Aorta (tissue), 5 donors: ENCODE data around the gene TAS2R30. TPM values are rescaled to one million over a fixed set of nuclear protein-coding genes. Genes with fewer than 3 reads are reported as not detected.
"Not testable (repeated sequence)": the region's sequence is repeated elsewhere in the genome, so short reads cannot be mapped to it uniquely, and the experiment has no call there.

Experiments
- ATAC-seq: fragments of 200-7000 bp; cut with Tn5 transposase; one replicate; pipeline ENCODE4 v1.9.1; 2022; ENCODE audit warnings: moderate library complexity; ENCODE audit not compliant: low FRiP score
- DNase-seq, 2 donors: peaks; one replicate each; pipeline ENCODE4 v3.0.0-alpha.2; 2020
- H3K27ac ChIP-seq, 2 donors: one replicate each; pipeline ENCODE4 v1.5.1; 2013; ENCODE audit warnings: low read length in 2 of 2, mild to moderate bottlenecking in 2 of 2, moderate library complexity in 2 of 2, control low read depth in 1 of 2, inconsistent platforms in 1 of 2, low read depth in 1 of 2
- H3K27me3 ChIP-seq, 2 donors: one replicate each; pipeline ENCODE4 v1.6.1; 2013; ENCODE audit warnings: control low read depth in 1 of 2, low read length in 1 of 2, mild to moderate bottlenecking in 1 of 2, moderate library complexity in 1 of 2; ENCODE audit not compliant: insufficient read depth in 2 of 2, control insufficient read depth in 1 of 2
- H3K36me3 ChIP-seq, 2 donors: one replicate each; pipeline ENCODE4 v1.6.1; 2013; ENCODE audit warnings: control low read depth in 1 of 2, low read length in 1 of 2, mild to moderate bottlenecking in 1 of 2; ENCODE audit not compliant: insufficient read depth in 2 of 2, control insufficient read depth in 1 of 2
- H3K4me1 ChIP-seq, 2 donors: one replicate each; pipeline ENCODE4 v1.6.1; 2013; ENCODE audit warnings: low read length in 2 of 2, control low read depth in 1 of 2, mild to moderate bottlenecking in 1 of 2, moderate library complexity in 1 of 2; ENCODE audit not compliant: insufficient read depth in 2 of 2, control insufficient read depth in 1 of 2
- H3K4me3 ChIP-seq, 2 donors: one replicate each; pipeline ENCODE4 v1.5.1; 2013; ENCODE audit warnings: low read length in 2 of 2, control low read depth in 1 of 2, mild to moderate bottlenecking in 1 of 2
- H3K9me3 ChIP-seq: one replicate; pipeline ENCODE4 v1.6.1; 2013; ENCODE audit warnings: mild to moderate bottlenecking, low read length; ENCODE audit not compliant: control insufficient read depth
- WGBS, 2 donors: extraction: QIAGEN DNeasy Blood & Tissue Kit; methylation state at CpG; one replicate each; pipeline ENCODE4 v1.1.7; 2013; 5-methylcytosine and 5-hydroxymethylcytosine counted together
- intact Hi-C, 2 donors: fragments of 100-400 bp; cut with DNase I; formaldehyde crosslinking; loops; one replicate each; pipeline versions ENCODE4 v1.14.2 to v1.15.0; 2022
- polyA plus RNA-seq, 2 donors: library from polyadenylated mRNA; stranded (reverse); fragments of 200-250 nt; gene quantifications; one replicate each; pipeline ENCODE4 v1.2.3, GENCODE V29; 2013
- total RNA-seq, 2 donors: library from RNA; stranded (reverse); fragmentation: NEBNext Ultra II Directional; extraction: Animal tissue kit (Norgen Biotek cat#: 25700); gene quantifications; one replicate each; pipeline ENCODE4 v1.2.1, GENCODE V29; 2021
- donor health status: healthy with polysubstance abuse.
- donor health status: Bipolar disorder and iron deficiency.
- donor health status: DM: no; HTN: no; CAD: no.
- donor health status: DM: no; HTN: no; CAD: no.
- donor health status: DM: yes; HTN: yes; CAD: no.

TAS2R30 gene
- total and polyA plus RNA-seq, 4 donors, result 0.08 to 8.6 (median 6.9) TPM; not detected in 1

- no peaks in the 10 kb centered on the region for H3K4me1 ChIP-seq
Observed at GRCh38 chr12:11107719-11108118, 26.7 kb downstream of the TAS2R30 start.

GRCh38 chr12:11106288-11106687 is 28.2 kb downstream of the TAS2R30 start:
- WGBS, 2 donors, result 95 to 99% methylated on average over 2 of the region's 2 CpGs
- intact Hi-C loops, result no loop called here

More at GRCh38 chr12:11107719-11108118, 26.7 kb downstream of the TAS2R30 start:
- no peaks in the 10 kb centered on the region for H3K27me3 ChIP-seq
- no peaks in the 10 kb centered on the region for H3K36me3 ChIP-seq
- no peak overlapping the region for H3K4me3 ChIP-seq
- intact Hi-C loops, result no loop called here
- H3K9me3 ChIP-seq, result peaks cover 3% of the 10 kb centered on the region
- WGBS, 2 donors, result 42 to 48% methylated on average over 1 of the region's 1 CpG
- ATAC-seq (no peak), DNase-seq (no peak)
- no peak overlapping the region for H3K27ac ChIP-seq

GRCh38 chr12:11105546-11105945 is 28.9 kb downstream of the TAS2R30 start:
- Histone ChIP-seq H3K27ac (no peak overlapping the region), H3K4me1 (no peaks in the 10 kb centered on the region), H3K4me3 (no peak overlapping the region), H3K36me3 (no peaks in the 10 kb centered on the region), H3K27me3 (no peaks in the 10 kb centered on the region), H3K9me3 (peaks cover 5% of the 10 kb centered on the region)
- DNase-seq, result no peak
- intact Hi-C loops, result no loop called here
- 38 to 54% methylated on average over 2 of the region's 2 CpGs for WGBS, 2 donors
- no peak for ATAC-seq

More at GRCh38 chr12:11106288-11106687, 28.2 kb downstream of the TAS2R30 start:
- H3K27me3 ChIP-seq, result no peaks in the 10 kb centered on the region
- no peak overlapping the region for H3K4me3 ChIP-seq
- no peaks in the 10 kb centered on the region for H3K36me3 ChIP-seq
- no peaks in the 10 kb centered on the region for H3K4me1 ChIP-seq
- DNase-seq (no peak), ATAC-seq (no peak)
- no peak overlapping the region for H3K27ac ChIP-seq
- peaks cover 3% of the 10 kb centered on the region for H3K9me3 ChIP-seq

GRCh38 chr12:11094910-11095309 is 39.5 kb downstream of the TAS2R30 start:
- H3K9me3 ChIP-seq, ATAC-seq, H3K27ac ChIP-seq, H3K4me3 ChIP-seq, DNase-seq, H3K4me1 ChIP-seq, H3K27me3 ChIP-seq, intact Hi-C loops, H3K36me3 ChIP-seq: not testable (repeated sequence)
- no CpG with 5 or more reads among the region's 2 CpGs for WGBS, 2 donors

- Histone ChIP-seq H3K27ac (no peak within 1 kb of the TSS), H3K4me1 (no peaks in the 10 kb centered on the region), H3K36me3 (no peaks in the 10 kb centered on the region), H3K4me3 (no peak within 1 kb of the TSS), H3K27me3 (no peaks in the 10 kb centered on the region), H3K9me3 (no peaks in the 10 kb centered on the region)
- intact Hi-C loops, result no loop called here
- DNase-seq (no peak), ATAC-seq (no peak)
- 98% methylated on average over 3 to 6 of the region's 6 CpGs for WGBS, 2 donors
Observed at GRCh38 chr12:11092128-11092527, 42.3 kb downstream of the TAS2R30 start, which contains the start of gene TAS2R43. Gene TAS2R43 (minus strand): TSS chr12:11092313. CDS start chr12:11092229, 84 bp downstream.

- Histone ChIP-seq H3K27me3 (no peaks in the 10 kb centered on the region), H3K36me3 (no peaks in the 10 kb centered on the region), H3K27ac (no peak overlapping the region), H3K4me3 (no peak overlapping the region), H3K4me1 (no peaks in the 10 kb centered on the region), H3K9me3 (no peaks in the 10 kb centered on the region)
- ATAC-seq (no peak), DNase-seq (no peak)
- intact Hi-C loops, result no loop called here
- WGBS, 2 donors, result 4 to 78% methylated on average over 1 to 4 of the region's 5 CpGs
Observed at GRCh38 chr12:11089246-11089645, 45.2 kb downstream of the TAS2R30 start.

GRCh38 chr12:11085419-11085818 is 49.0 kb downstream of the TAS2R30 start:
- Histone ChIP-seq H3K27me3 (no peaks in the 10 kb centered on the region), H3K4me1 (no peaks in the 10 kb centered on the region), H3K4me3 (no peak overlapping the region), H3K9me3 (no peaks in the 10 kb centered on the region), H3K27ac (no peak overlapping the region), H3K36me3 (no peaks in the 10 kb centered on the region)
- intact Hi-C loops, result no loop called here
- 85% methylated on average over 3 of the region's 3 CpGs; no CpG with 5 or more reads in 1 of the 2 donors for WGBS, 2 donors
- no peak for ATAC-seq
- no peak for DNase-seq

Other genes starting within 250 kb of the TAS2R30 start
- gene TAS2R13, start 225.1 kb downstream of the TAS2R30 start, total RNA-seq, result 1 to 10 TPM; 3.2 to 5.6 TPM
- gene TAS2R13, start 225.1 kb downstream of the TAS2R30 start, polyA plus RNA-seq, result not detected
- gene PRH2, start 205.4 kb downstream of the TAS2R30 start, total RNA-seq, result not detected
- gene PRH2, start 205.4 kb downstream of the TAS2R30 start, polyA plus RNA-seq, result 1 to 10 TPM in 1 of 2 donors, not detected in 1; 4.0 TPM
- gene TAS2R14, start 195.4 kb downstream of the TAS2R30 start, total RNA-seq, result 1 to 10 TPM; 5.2 to 6.4 TPM
- 1 to 10 TPM in 1 of 2 donors, not detected in 1; 2.0 TPM for gene TAS2R14, start 195.4 kb downstream of the TAS2R30 start, polyA plus RNA-seq
- gene TAS2R50, start 147.7 kb downstream of the TAS2R30 start, total RNA-seq, result 1 to 10 TPM; 3.3 to 5.7 TPM
- not detected for gene TAS2R50, start 147.7 kb downstream of the TAS2R30 start, polyA plus RNA-seq
- gene TAS2R20, start 136.3 kb downstream of the TAS2R30 start, total RNA-seq, result 1 to 10 TPM; 4.3 to 4.8 TPM
- under 1 TPM in 1 of 2 donors, not detected in 1; 0.49 TPM for gene TAS2R20, start 136.3 kb downstream of the TAS2R30 start, polyA plus RNA-seq
- gene TAS2R19, start 112.0 kb downstream of the TAS2R30 start, total RNA-seq, result 1 to 10 TPM; 5.9 to 9.1 TPM
- under 1 TPM in 1 of 2 donors, not detected in 1; 0.72 TPM for gene TAS2R19, start 112.0 kb downstream of the TAS2R30 start, polyA plus RNA-seq
- 1 to 10 TPM; 5.3 to 9.1 TPM for gene TAS2R31, start 103.2 kb downstream of the TAS2R30 start, total RNA-seq
- under 1 TPM in 1 of 2 donors, not detected in 1; 0.82 TPM for gene TAS2R31, start 103.2 kb downstream of the TAS2R30 start, polyA plus RNA-seq
- 1 to 10 TPM; 3.3 to 3.9 TPM for gene TAS2R46, start 72.3 kb downstream of the TAS2R30 start, total RNA-seq
- gene TAS2R46, start 72.3 kb downstream of the TAS2R30 start, polyA plus RNA-seq, result not detected
- 1 to 10 TPM in 1 of 2 donors, under 1 TPM in 1; 0.36 to 2.2 TPM for gene TAS2R43, start 42.3 kb downstream of the TAS2R30 start, total RNA-seq
- not detected for gene TAS2R43, start 42.3 kb downstream of the TAS2R30 start, polyA plus RNA-seq
- 10 to 100 TPM in 1 of 2 donors, 1 to 10 TPM in 1; 9.9 to 12.5 TPM for gene SMIM10L1, start 36.5 kb upstream of the TAS2R30 start, total RNA-seq
- 10 to 100 TPM; 10.9 to 18.5 TPM for gene SMIM10L1, start 36.5 kb upstream of the TAS2R30 start, polyA plus RNA-seq
- not detected for gene TAS2R42, start 52.3 kb upstream of the TAS2R30 start, total RNA-seq
- gene TAS2R42, start 52.3 kb upstream of the TAS2R30 start, polyA plus RNA-seq, result not detected
- gene PRB3, start 135.1 kb upstream of the TAS2R30 start, total RNA-seq, result not detected
- gene PRB3, start 135.1 kb upstream of the TAS2R30 start, polyA plus RNA-seq, result not detected
- not detected for gene PRB4, start 175.8 kb upstream of the TAS2R30 start, total RNA-seq
- gene PRB4, start 175.8 kb upstream of the TAS2R30 start, polyA plus RNA-seq, result not detected